AG04450 (cell line): Measurements from ENCODE around the gene RGL4. TPM values are rescaled to one million over a fixed set of nuclear protein-coding genes. Genes with fewer than 3 reads are reported as not detected.

ENCODE experiments used
- CTCF ChIA-PET: fragments of 300-600, 350-600 bp; formaldehyde crosslinking; extraction: SDS; loops from one replicate; lab custom pipeline; 2022; ENCODE audit warnings: antibody characterized with exemption, inconsistent platforms; lab: Charles Lee
- POLR2A ChIA-PET: fragments of 350-600 bp; formaldehyde crosslinking; extraction: SDS; loops from one replicate; lab custom pipeline; 2021; ENCODE audit warnings: antibody characterized with exemption, inconsistent platforms; lab: Yijun Ruan, JAX
- DNase-seq: peaks from one replicate; pipeline ENCODE4 v3.0.0-alpha.2; 2011; ENCODE audit warnings: low read depth, low spot score
- H3K27ac ChIP-seq: one replicate; pipeline ENCODE4 v1.5.1; 2012; ENCODE audit warnings: low read depth, low read length, control low read depth
- H3K27me3 ChIP-seq: one replicate; pipeline ENCODE4 v1.6.0; 2012; ENCODE audit warnings: low read length; ENCODE audit not compliant: control insufficient read depth, insufficient read depth
- H3K4me3 ChIP-seq: 2 replicates; pipeline ENCODE4 v1.5.1; 2011; ENCODE audit warnings: mild to moderate bottlenecking, low read depth, low read length, control low read depth
- H3K9me3 ChIP-seq: 2 replicates; pipeline ENCODE4 v1.5.1; 2012; ENCODE audit warnings: low read length; ENCODE audit not compliant: control insufficient read depth, insufficient read depth
- CTCF ChIP-seq: IDR thresholded peaks from 2 replicates; pipeline ENCODE4 v1.5.1; 2011; ENCODE audit warnings: low read depth, low read length, control low read depth, inconsistent platforms
- polyA plus RNA-seq: library from polyadenylated mRNA; depleted of rRNA; stranded (reverse); fragments of >200 nt; gene quantifications from 2 replicates; pipeline ENCODE4 v1.2.3, GENCODE V29; 2011

The RGL4 gene
- polyA plus RNA-seq, 1 experiment, result not detected

GRCh38 chr22:23683545-23683944, 7.3 kb upstream of the RGL4 start:
- ChIA-PET CTCF (no interaction called here), POLR2A (no interaction called here)
- H3K27me3 ChIP-seq, result no peaks in the 10 kb centered on the region
- no peaks in the 10 kb centered on the region for H3K9me3 ChIP-seq
- no peak overlapping the region for H3K27ac ChIP-seq
- no peak for DNase-seq
- no peak for TF ChIP-seq CTCF
- no peak overlapping the region for H3K4me3 ChIP-seq

GRCh38 chr22:23684026-23684425, 6.8 kb upstream of the RGL4 start:
- Histone ChIP-seq H3K27ac (no peak overlapping the region), H3K27me3 (no peaks in the 10 kb centered on the region), H3K9me3 (no peaks in the 10 kb centered on the region), H3K4me3 (no peak overlapping the region)
- ChIA-PET CTCF (no interaction called here), POLR2A (no interaction called here)
- TF ChIP-seq CTCF, result no peak
- DNase-seq, result no peak

- H3K27ac ChIP-seq, result no peak overlapping the region
- H3K9me3 ChIP-seq, result no peaks in the 10 kb centered on the region
- TF ChIP-seq CTCF, result no peak
- ChIA-PET CTCF (no interaction called here), POLR2A (no interaction called here)
- no peak for DNase-seq
- no peaks in the 10 kb centered on the region for H3K27me3 ChIP-seq
- no peak overlapping the region for H3K4me3 ChIP-seq
Observed at GRCh38 chr22:23684561-23685031, 6.2 kb upstream of the RGL4 start.

- POLR2A ChIA-PET, result no interaction called here
- Histone ChIP-seq H3K27me3 (no peaks in the 10 kb centered on the region), H3K27ac (peak overlapping the region; percentile 11), H3K9me3 (no peaks in the 10 kb centered on the region), H3K4me3 (no peak overlapping the region)
- no peak for TF ChIP-seq CTCF
- DNase-seq, result no peak
- CTCF ChIA-PET, result no interaction called here
Observed at GRCh38 chr22:23685205-23685784, 5.5 kb upstream of the RGL4 start.

- no peak for TF ChIP-seq CTCF
- DNase-seq, result no peak
- Histone ChIP-seq H3K9me3 (no peaks in the 10 kb centered on the region), H3K4me3 (no peak overlapping the region), H3K27me3 (no peaks in the 10 kb centered on the region), H3K27ac (no peak overlapping the region)
- CTCF ChIA-PET, result no interaction called here
- POLR2A ChIA-PET, result no interaction called here
Observed at GRCh38 chr22:23686416-23687024, 4.3 kb upstream of the RGL4 start.
